B cell (primary cell): Measurements from ENCODE around the gene OASL.
"Not testable (repeated sequence)": the region's sequence is repeated elsewhere in the genome, so short reads cannot be mapped to it uniquely, and the experiment has no call there.

ENCODE experiments used
- EZH2 ChIP-seq: IDR thresholded peaks from 2 replicates; pipeline ENCODE4 v1.6.1; 2012; ENCODE audit warnings: borderline replicate concordance, low read depth, mild to moderate bottlenecking, moderate library complexity, low read length; ENCODE audit not compliant: insufficient read depth, poor library complexity, severe bottlenecking
- TF ChIP-seq, protein P1 (sequence below): fragments of 200-600 bp; IDR thresholded peaks from one replicate; pipeline ENCODE4 v1.8.0; 2022; ENCODE audit warnings: antibody characterized with exemption, mild to moderate bottlenecking

GRCh38 chr12:121075911-121076310 is 36.9 kb upstream of the OASL start:
- not testable (repeated sequence) for TF ChIP-seq EZH2
- TF ChIP-seq, protein P1, sequence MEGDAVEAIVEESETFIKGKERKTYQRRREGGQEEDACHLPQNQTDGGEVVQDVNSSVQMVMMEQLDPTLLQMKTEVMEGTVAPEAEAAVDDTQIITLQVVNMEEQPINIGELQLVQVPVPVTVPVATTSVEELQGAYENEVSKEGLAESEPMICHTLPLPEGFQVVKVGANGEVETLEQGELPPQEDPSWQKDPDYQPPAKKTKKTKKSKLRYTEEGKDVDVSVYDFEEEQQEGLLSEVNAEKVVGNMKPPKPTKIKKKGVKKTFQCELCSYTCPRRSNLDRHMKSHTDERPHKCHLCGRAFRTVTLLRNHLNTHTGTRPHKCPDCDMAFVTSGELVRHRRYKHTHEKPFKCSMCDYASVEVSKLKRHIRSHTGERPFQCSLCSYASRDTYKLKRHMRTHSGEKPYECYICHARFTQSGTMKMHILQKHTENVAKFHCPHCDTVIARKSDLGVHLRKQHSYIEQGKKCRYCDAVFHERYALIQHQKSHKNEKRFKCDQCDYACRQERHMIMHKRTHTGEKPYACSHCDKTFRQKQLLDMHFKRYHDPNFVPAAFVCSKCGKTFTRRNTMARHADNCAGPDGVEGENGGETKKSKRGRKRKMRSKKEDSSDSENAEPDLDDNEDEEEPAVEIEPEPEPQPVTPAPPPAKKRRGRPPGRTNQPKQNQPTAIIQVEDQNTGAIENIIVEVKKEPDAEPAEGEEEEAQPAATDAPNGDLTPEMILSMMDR, result not testable (repeated sequence)
